HL-60 (cell line): ENCODE measurements around the gene INPP5E.

Source experiments
- DNase-seq, 2 experiments: peaks; one replicate each; pipeline ENCODE4 v3.0.0-alpha.2; 2010 to 2020; ENCODE audit warnings: low read depth in 1 of 2, low spot score in 1 of 2
- H3K27ac ChIP-seq: fragments of 250-450 bp; sonication (Bioruptor Pico); replicated peaks from 2 replicates; pipeline ENCODE4 v1.5.1; 2020; ENCODE audit warnings: mild to moderate bottlenecking, moderate library complexity
- H3K27me3 ChIP-seq: fragments of 250-450 bp; sonication (Bioruptor Pico); 2 replicates; pipeline ENCODE4 v1.5.1; 2021; ENCODE audit warnings: mild to moderate bottlenecking, moderate library complexity; ENCODE audit not compliant: insufficient read depth, poor library complexity, severe bottlenecking
- H3K4me3 ChIP-seq: replicated peaks from 2 replicates; pipeline ENCODE4 v1.5.1; 2011; ENCODE audit warnings: mild to moderate bottlenecking, control low read depth, low read length; ENCODE audit not compliant: insufficient read depth
- GABPA ChIP-seq: IDR thresholded peaks from 2 replicates; pipeline ENCODE4 v1.6.1; 2012; ENCODE audit warnings: low read depth
- POLR2AphosphoS5 ChIP-seq: IDR thresholded peaks from 2 replicates; pipeline ENCODE4 v1.6.1; 2012; ENCODE audit warnings: low read depth
- SPI1 ChIP-seq: IDR thresholded peaks from 2 replicates; pipeline ENCODE4 v1.6.1; 2012; ENCODE audit warnings: low read depth, mild to moderate bottlenecking, borderline replicate concordance
- TF ChIP-seq, protein P1 (sequence below): IDR thresholded peaks from 2 replicates; pipeline ENCODE4 v1.6.1; 2012; ENCODE audit warnings: low read depth; ENCODE audit not compliant: insufficient replicate concordance
- TF ChIP-seq, protein P2 (sequence below): IDR thresholded peaks from one replicate; pipeline ENCODE4 v1.5.1; 2011; ENCODE audit warnings: low read length, control low read depth, inconsistent platforms; ENCODE audit not compliant: insufficient read depth

Gene INPP5E

DNA sequence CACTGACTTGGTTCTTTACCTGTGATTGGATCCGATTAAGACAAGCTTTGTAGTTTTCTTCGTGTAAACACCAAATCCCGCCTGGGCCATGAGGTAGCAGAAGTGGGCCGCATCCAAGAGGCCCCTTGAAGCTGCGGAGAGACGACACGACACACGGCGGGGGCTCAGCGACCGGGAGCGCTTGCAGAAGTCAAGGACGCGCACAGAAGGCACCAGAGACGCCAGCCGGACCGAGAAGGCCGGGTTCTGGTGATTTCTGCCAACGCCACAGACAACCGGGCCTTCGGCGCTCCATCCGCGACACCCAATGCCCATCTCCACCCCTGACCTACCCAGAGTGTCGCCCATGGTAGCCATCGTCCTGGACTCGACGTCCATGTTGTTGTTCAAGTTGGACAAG lies 19.8 kb upstream of the INPP5E start:
- DNase-seq, result no peak
- TF ChIP-seq, protein P1, sequence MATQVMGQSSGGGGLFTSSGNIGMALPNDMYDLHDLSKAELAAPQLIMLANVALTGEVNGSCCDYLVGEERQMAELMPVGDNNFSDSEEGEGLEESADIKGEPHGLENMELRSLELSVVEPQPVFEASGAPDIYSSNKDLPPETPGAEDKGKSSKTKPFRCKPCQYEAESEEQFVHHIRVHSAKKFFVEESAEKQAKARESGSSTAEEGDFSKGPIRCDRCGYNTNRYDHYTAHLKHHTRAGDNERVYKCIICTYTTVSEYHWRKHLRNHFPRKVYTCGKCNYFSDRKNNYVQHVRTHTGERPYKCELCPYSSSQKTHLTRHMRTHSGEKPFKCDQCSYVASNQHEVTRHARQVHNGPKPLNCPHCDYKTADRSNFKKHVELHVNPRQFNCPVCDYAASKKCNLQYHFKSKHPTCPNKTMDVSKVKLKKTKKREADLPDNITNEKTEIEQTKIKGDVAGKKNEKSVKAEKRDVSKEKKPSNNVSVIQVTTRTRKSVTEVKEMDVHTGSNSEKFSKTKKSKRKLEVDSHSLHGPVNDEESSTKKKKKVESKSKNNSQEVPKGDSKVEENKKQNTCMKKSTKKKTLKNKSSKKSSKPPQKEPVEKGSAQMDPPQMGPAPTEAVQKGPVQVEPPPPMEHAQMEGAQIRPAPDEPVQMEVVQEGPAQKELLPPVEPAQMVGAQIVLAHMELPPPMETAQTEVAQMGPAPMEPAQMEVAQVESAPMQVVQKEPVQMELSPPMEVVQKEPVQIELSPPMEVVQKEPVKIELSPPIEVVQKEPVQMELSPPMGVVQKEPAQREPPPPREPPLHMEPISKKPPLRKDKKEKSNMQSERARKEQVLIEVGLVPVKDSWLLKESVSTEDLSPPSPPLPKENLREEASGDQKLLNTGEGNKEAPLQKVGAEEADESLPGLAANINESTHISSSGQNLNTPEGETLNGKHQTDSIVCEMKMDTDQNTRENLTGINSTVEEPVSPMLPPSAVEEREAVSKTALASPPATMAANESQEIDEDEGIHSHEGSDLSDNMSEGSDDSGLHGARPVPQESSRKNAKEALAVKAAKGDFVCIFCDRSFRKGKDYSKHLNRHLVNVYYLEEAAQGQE, result no peak
- no peak for TF ChIP-seq POLR2AphosphoS5
- TF ChIP-seq, protein P2, sequence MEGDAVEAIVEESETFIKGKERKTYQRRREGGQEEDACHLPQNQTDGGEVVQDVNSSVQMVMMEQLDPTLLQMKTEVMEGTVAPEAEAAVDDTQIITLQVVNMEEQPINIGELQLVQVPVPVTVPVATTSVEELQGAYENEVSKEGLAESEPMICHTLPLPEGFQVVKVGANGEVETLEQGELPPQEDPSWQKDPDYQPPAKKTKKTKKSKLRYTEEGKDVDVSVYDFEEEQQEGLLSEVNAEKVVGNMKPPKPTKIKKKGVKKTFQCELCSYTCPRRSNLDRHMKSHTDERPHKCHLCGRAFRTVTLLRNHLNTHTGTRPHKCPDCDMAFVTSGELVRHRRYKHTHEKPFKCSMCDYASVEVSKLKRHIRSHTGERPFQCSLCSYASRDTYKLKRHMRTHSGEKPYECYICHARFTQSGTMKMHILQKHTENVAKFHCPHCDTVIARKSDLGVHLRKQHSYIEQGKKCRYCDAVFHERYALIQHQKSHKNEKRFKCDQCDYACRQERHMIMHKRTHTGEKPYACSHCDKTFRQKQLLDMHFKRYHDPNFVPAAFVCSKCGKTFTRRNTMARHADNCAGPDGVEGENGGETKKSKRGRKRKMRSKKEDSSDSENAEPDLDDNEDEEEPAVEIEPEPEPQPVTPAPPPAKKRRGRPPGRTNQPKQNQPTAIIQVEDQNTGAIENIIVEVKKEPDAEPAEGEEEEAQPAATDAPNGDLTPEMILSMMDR, result no peak
- no peak for TF ChIP-seq GABPA
- TF ChIP-seq SPI1, result no peak
- no peaks in the 10 kb centered on the region for H3K27me3 ChIP-seq
- no peak overlapping the region for H3K27ac ChIP-seq
- H3K4me3 ChIP-seq, result no peak overlapping the region

DNA sequence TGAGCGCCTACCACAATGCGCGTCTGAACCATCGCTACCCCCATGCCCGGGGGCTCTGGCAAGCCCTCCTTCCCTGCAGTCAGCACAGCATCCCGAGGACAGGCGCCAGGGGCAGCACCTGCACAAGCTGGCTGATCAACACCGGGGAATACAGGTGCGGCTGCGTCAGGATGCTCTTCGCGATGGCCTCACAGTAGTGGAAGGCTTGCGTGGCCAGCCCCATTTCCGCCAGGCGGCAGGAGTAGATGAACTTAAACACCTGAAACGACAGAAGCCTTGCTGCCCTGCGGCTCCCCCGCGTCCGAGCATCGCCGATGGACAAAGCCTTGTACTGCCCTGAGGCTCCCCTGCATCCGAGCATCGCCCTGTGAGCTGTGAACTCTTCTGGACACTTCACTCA lies 17.7 kb upstream of the INPP5E start:
- Histone ChIP-seq H3K27me3 (no peaks in the 10 kb centered on the region), H3K4me3 (no peak overlapping the region), H3K27ac (no peak overlapping the region)
- no peak for DNase-seq
- no peak for TF ChIP-seq SPI1
- TF ChIP-seq GABPA, result no peak
- TF ChIP-seq POLR2AphosphoS5, result no peak
- TF ChIP-seq, protein P2, result no peak
- TF ChIP-seq, protein P1, result no peak

DNA sequence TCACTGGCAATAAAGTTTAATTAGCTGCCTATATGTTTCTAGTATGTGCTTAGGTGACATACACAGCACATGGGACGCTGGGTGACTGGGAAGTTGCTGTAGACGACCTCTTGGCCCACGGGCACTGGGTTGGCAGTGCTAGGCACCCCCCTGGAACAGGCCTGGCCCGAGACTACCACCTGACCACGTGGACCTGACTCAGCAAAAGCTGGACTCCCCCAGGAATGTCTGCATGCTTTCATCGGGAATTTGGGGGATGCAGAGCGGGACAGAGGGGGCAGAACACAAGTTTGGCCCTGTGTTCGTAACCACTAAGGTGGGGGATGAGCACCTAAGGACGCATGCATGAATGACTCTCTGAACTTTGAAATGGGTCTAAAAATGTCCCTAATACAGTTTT lies 16.6 kb upstream of the INPP5E start:
- Histone ChIP-seq H3K27me3 (no peaks in the 10 kb centered on the region), H3K27ac (no peak overlapping the region), H3K4me3 (no peak overlapping the region)
- DNase-seq, result no peak
- TF ChIP-seq SPI1 (no peak), GABPA (no peak)
- TF ChIP-seq, protein P2, result no peak
- TF ChIP-seq, protein P1, result no peak
